Stomach (tissue), 4 donors: ENCODE measurements around the gene FIZ1.

ENCODE experiments used
- CTCF ChIP-seq, 7 experiments: fragments of 450-650 bp in 4 of 7; fragments of 200-600 bp in 3 of 7; sonication (generic) in 3 of 7; IDR thresholded peaks; one replicate each; pipeline ENCODE4 v1.5.1; 2016 to 2019; ENCODE audit warnings: antibody characterized with exemption in 7 of 7, control low read depth in 2 of 7, mild to moderate bottlenecking in 1 of 7
- EP300 ChIP-seq: sonication (generic); formaldehyde crosslinking; IDR thresholded peaks from one replicate; pipeline ENCODE4 v1.6.1; 2017; ENCODE audit warnings: antibody characterized with exemption
- POLR2A ChIP-seq, 4 donors: fragments of 450-650 bp; IDR thresholded peaks; one replicate each; pipeline ENCODE4 v1.6.1; 2016; ENCODE audit warnings: antibody characterized with exemption in 4 of 4, control low read depth in 2 of 4, mild to moderate bottlenecking in 1 of 4, moderate library complexity in 1 of 4
- POLR2AphosphoS5 ChIP-seq, 3 donors: sonication (generic); formaldehyde crosslinking; IDR thresholded peaks; one replicate each; pipeline ENCODE4 v1.6.1; 2016; ENCODE audit warnings: antibody characterized with exemption in 3 of 3

GRCh38 chr19:55623130-55623529, 23.8 kb upstream of the FIZ1 start:
- TF ChIP-seq CTCF (IDR thresholded peaks at IDR 0.05) (no peak), POLR2AphosphoS5 (IDR thresholded peaks at IDR 0.05) (no peak), POLR2A (IDR thresholded peaks at IDR 0.05) (no peak), EP300 (no peak)
